Osteoblast (primary cell): ENCODE data around the gene ARMC10. TPM values are rescaled to one million over a fixed set of nuclear protein-coding genes. Genes with fewer than 3 reads are reported as not detected.
"Not testable (repeated sequence)": the region's sequence is repeated elsewhere in the genome, so short reads cannot be mapped to it uniquely, and the experiment has no call there.

Experiments
- DNase-seq: peaks from one replicate; pipeline ENCODE4 v3.0.0; 2011; ENCODE audit warnings: low spot score, mixed read lengths; ENCODE audit not compliant: insufficient read length; ENCODE audit errors: missing footprints
- H2AFZ ChIP-seq: 2 replicates; pipeline ENCODE4 v1.6.0; 2011; ENCODE audit warnings: mild to moderate bottlenecking, low read length
- H3K27ac ChIP-seq: 2 replicates; pipeline ENCODE4 v1.5.1; 2011; ENCODE audit warnings: mild to moderate bottlenecking, low read depth, low read length, moderate library complexity
- H3K27me3 ChIP-seq: 2 replicates; pipeline ENCODE4 v1.6.0; 2012; ENCODE audit warnings: mild to moderate bottlenecking, control low read depth, inconsistent platforms, low read length, moderate library complexity; ENCODE audit not compliant: insufficient read depth
- H3K36me3 ChIP-seq: 2 replicates; pipeline ENCODE4 v1.5.1; 2011; ENCODE audit warnings: mild to moderate bottlenecking, low read length, control low read depth, moderate library complexity; ENCODE audit not compliant: insufficient read depth
- H3K4me1 ChIP-seq: 2 replicates; pipeline ENCODE4 v1.5.1; 2011; ENCODE audit warnings: mild to moderate bottlenecking, low read length, control low read depth, moderate library complexity; ENCODE audit not compliant: insufficient read depth
- H3K4me2 ChIP-seq: 2 replicates; pipeline ENCODE4 v1.6.0; 2011; ENCODE audit warnings: mild to moderate bottlenecking, low read length; ENCODE audit not compliant: insufficient read depth
- H3K4me3 ChIP-seq: fragments of 200-600 bp; sonication (generic); 3 replicates; pipeline ENCODE4 v1.5.1; 2012; ENCODE audit warnings: mild to moderate bottlenecking, low read length, inconsistent platforms; ENCODE audit not compliant: insufficient read depth
- H3K79me2 ChIP-seq: 2 replicates; pipeline ENCODE4 v1.6.0; 2012; ENCODE audit warnings: mild to moderate bottlenecking, low read length, control low read depth, inconsistent platforms; ENCODE audit not compliant: insufficient read depth
- H3K9me3 ChIP-seq: 2 replicates; pipeline ENCODE4 v1.5.1; 2011; ENCODE audit warnings: low read depth, low read length, control low read depth
- H4K20me1 ChIP-seq: 2 replicates; pipeline ENCODE4 v1.6.0; 2012; ENCODE audit warnings: mild to moderate bottlenecking, low read length, control low read depth; ENCODE audit not compliant: insufficient read depth
- CTCF ChIP-seq: IDR thresholded peaks from 2 replicates; pipeline ENCODE4 v1.5.1; 2011; ENCODE audit warnings: mild to moderate bottlenecking, low read depth, low read length, moderate library complexity; ENCODE audit errors: extremely low read depth
- total RNA-seq: library from RNA; depleted of rRNA; stranded (reverse); fragments of >200 nt; gene quantifications from 2 replicates; pipeline ENCODE4 v1.2.3, GENCODE V29; 2012

The ARMC10 gene
- total RNA-seq, 1 donor = 34.4 TPM

- Histone ChIP-seq H4K20me1 (peaks cover 7% of the 10 kb centered on the region), H3K9me3 (no peaks in the 10 kb centered on the region), H3K27me3 (no peaks in the 10 kb centered on the region), H3K4me3 (no peak overlapping the region), H3K4me2 (no peak overlapping the region), H2AFZ (no peak overlapping the region), H3K36me3 (no peaks in the 10 kb centered on the region), H3K79me2 (peaks cover 34% of the 10 kb centered on the region), H3K4me1 (peaks cover 15% of the 10 kb centered on the region), H3K27ac (no peak overlapping the region)
- DNase-seq = peak; percentile 34
- no peak for TF ChIP-seq CTCF
Observed at GRCh38 chr7:103142494-103142893, 67.6 kb downstream of the ARMC10 start.

- no peaks in the 10 kb centered on the region for H3K9me3 ChIP-seq
- H3K4me3 ChIP-seq = no peak overlapping the region
- no peak overlapping the region for H3K4me2 ChIP-seq
- no peaks in the 10 kb centered on the region for H3K27me3 ChIP-seq
- H3K79me2 ChIP-seq = peaks cover 39% of the 10 kb centered on the region
- no peaks in the 10 kb centered on the region for H3K36me3 ChIP-seq
- H3K4me1 ChIP-seq = peaks cover 15% of the 10 kb centered on the region
- H3K27ac ChIP-seq = no peak overlapping the region
- no peak for DNase-seq
- TF ChIP-seq CTCF = no peak
- no peak overlapping the region for H2AFZ ChIP-seq
- H4K20me1 ChIP-seq = peaks cover 7% of the 10 kb centered on the region
Observed at GRCh38 chr7:103143868-103144267, 68.9 kb downstream of the ARMC10 start.

GRCh38 chr7:103144754-103145153 lies 69.8 kb downstream of the ARMC10 start:
- not testable (repeated sequence) for H4K20me1 ChIP-seq, H3K4me2 ChIP-seq, H3K36me3 ChIP-seq, H3K4me3 ChIP-seq, H3K27me3 ChIP-seq, DNase-seq, H3K27ac ChIP-seq, H3K9me3 ChIP-seq, H2AFZ ChIP-seq
- Histone ChIP-seq H3K79me2 (peaks cover 39% of the 10 kb centered on the region), H3K4me1 (peaks cover 17% of the 10 kb centered on the region)

- H3K4me1 ChIP-seq = peaks cover 6% of the 10 kb centered on the region
- no peak for DNase-seq
- peak overlapping the region; percentile 93 for H2AFZ ChIP-seq
- peaks cover 4% of the 10 kb centered on the region for H4K20me1 ChIP-seq
- peak overlapping the region; percentile 78 for H3K27ac ChIP-seq
- no peaks in the 10 kb centered on the region for H3K36me3 ChIP-seq
- peak overlapping the region; percentile 90 for H3K4me2 ChIP-seq
- H3K4me3 ChIP-seq = peak overlapping the region; percentile 85
- H3K9me3 ChIP-seq = no peaks in the 10 kb centered on the region
- no peaks in the 10 kb centered on the region for H3K27me3 ChIP-seq
- no peak for TF ChIP-seq CTCF
- peaks cover 37% of the 10 kb centered on the region for H3K79me2 ChIP-seq
Observed at GRCh38 chr7:103148131-103148993, 73.4 kb downstream of the ARMC10 start.

Other genes with a start within 250 kb of the ARMC10 start
- gene LRRC17, start 162.1 kb upstream of the ARMC10 start, total RNA-seq = 12.3 and 14.4 TPM in 2 replicates
- 2.1 and 2.2 TPM in 2 replicates for gene FBXL13, start 344 bp upstream of the ARMC10 start, total RNA-seq
- gene NAPEPLD, start 74.0 kb downstream of the ARMC10 start, total RNA-seq = 8.5 and 10.1 TPM in 2 replicates
- 79.6 and 83.4 TPM in 2 replicates for gene PMPCB, start 222.3 kb downstream of the ARMC10 start, total RNA-seq